K562 (cell line): ENCODE results near the gene FES. TPM values are rescaled to one million over a fixed set of nuclear protein-coding genes. Genes with fewer than 3 reads are reported as not detected.

Experiments
- CBFA2T3 ChIP-seq: fragments of 450-650 bp; IDR thresholded peaks from 2 replicates; pipeline ENCODE4 v1.6.1; 2017
- CSDE1 ChIP-seq, 2 experiments: fragments of 450-650 bp; IDR thresholded peaks; 2 replicates each; pipeline ENCODE4 v1.6.1; 2016; ENCODE audit warnings: mild to moderate bottlenecking in 1 of 2
- CTBP1 ChIP-seq: fragments of 450-650 bp; IDR thresholded peaks from 2 replicates; pipeline ENCODE4 v1.6.1; 2016; ENCODE audit warnings: borderline replicate concordance
- DEAF1 ChIP-seq: fragments of 450-650 bp; formaldehyde crosslinking; IDR thresholded peaks from 2 replicates; pipeline ENCODE4 v1.4.0; 2020; ENCODE audit warnings: mild to moderate bottlenecking, moderate library complexity
- FOSL1 ChIP-seq: fragments of 200-800 bp; sonication (Bioruptor generic); conservative IDR thresholded peaks from 2 replicates; pipeline ENCODE4 v1.6.1; 2016; ENCODE audit warnings: missing genetic modification characterization, missing compliant biosample characterization
- GTF2B ChIP-seq: IDR thresholded peaks from 2 replicates; pipeline ENCODE4 v1.6.1; 2011; ENCODE audit not compliant: insufficient read length; ENCODE audit errors: extremely low read depth
- JUN ChIP-seq, 2 experiments: sonication (generic) in 1 of 2; formaldehyde crosslinking in 1 of 2; IDR thresholded peaks; 2 replicates each; pipeline versions ENCODE4 v1.6.1 to v1.8.0; 2012 to 2022; ENCODE audit warnings: borderline replicate concordance in 2 of 2, mild to moderate bottlenecking in 2 of 2, improper control_type of control experiment in 1 of 2, low read depth in 1 of 2, low read length in 1 of 2, missing genetic modification reagents in 1 of 2
- KLF13 ChIP-seq: fragments of 450-650 bp; IDR thresholded peaks from 2 replicates; pipeline ENCODE4 v1.6.1; 2016; ENCODE audit warnings: missing genetic modification characterization, low read depth, mild to moderate bottlenecking, missing compliant biosample characterization, moderate library complexity, borderline replicate concordance
- PBX2 ChIP-seq, 2 experiments: IDR thresholded peaks in 1 of 2; conservative IDR thresholded peaks in 1 of 2; 2 replicates each; pipeline ENCODE4 v1.6.1; 2016; ENCODE audit warnings: low read depth in 2 of 2, mild to moderate bottlenecking in 1 of 2, missing compliant biosample characterization in 1 of 2, missing genetic modification characterization in 1 of 2, moderate library complexity in 1 of 2
- PTRF ChIP-seq: fragments of 450-650 bp; IDR thresholded peaks from 2 replicates; pipeline ENCODE4 v1.6.1; 2016; ENCODE audit warnings: mild to moderate bottlenecking, missing genetic modification characterization, missing compliant biosample characterization
- SNRNP70 ChIP-seq: fragments of 200-400 bp; formaldehyde crosslinking; optimal IDR thresholded peaks from 2 replicates; pipeline ENCODE3; 2017; ENCODE audit warnings: low read depth, low read length
- STAT6 ChIP-seq: sonication (generic); formaldehyde crosslinking; IDR thresholded peaks from 2 replicates; pipeline ENCODE4 v1.8.1; 2023; ENCODE audit warnings: mild to moderate bottlenecking, missing genetic modification reagents
- TEAD1 ChIP-seq, 2 experiments: fragments of 450-650 bp in 1 of 2; sonication (generic) in 1 of 2; formaldehyde crosslinking; IDR thresholded peaks; 2 replicates each; pipeline versions ENCODE4 v1.4.0 to v1.8.0; 2020 to 2022; ENCODE audit warnings: mild to moderate bottlenecking in 2 of 2, missing genetic modification reagents in 1 of 2
- ZNF24 ChIP-seq: fragments of 450-650 bp; IDR thresholded peaks from 2 replicates; pipeline ENCODE4 v1.6.1; 2016
- ZNF507 ChIP-seq: conservative IDR thresholded peaks from 2 replicates; pipeline ENCODE4 v1.6.1; 2017; ENCODE audit warnings: missing genetic modification characterization, missing compliant biosample characterization
- ZNF655 ChIP-seq: fragments of 250-450 bp; sonication (Bioruptor Pico); IDR thresholded peaks from 2 replicates; pipeline ENCODE4 v1.5.0; 2021
- ZNF778 ChIP-seq: fragments of 450-650 bp; formaldehyde crosslinking; IDR thresholded peaks from 2 replicates; pipeline ENCODE4 v1.4.0; 2020; ENCODE audit warnings: mild to moderate bottlenecking, moderate library complexity
- ZSCAN32 ChIP-seq: fragments of 450-650 bp; formaldehyde crosslinking; IDR thresholded peaks from 2 replicates; pipeline ENCODE4 v1.4.0; 2020; ENCODE audit warnings: mild to moderate bottlenecking, moderate library complexity
- polyA plus RNA-seq, 8 experiments: library from polyadenylated mRNA; depleted of rRNA in 4 of 8; stranded (reverse) in 5 of 8; unstranded in 3 of 8; fragments of >200 nt; fragmentation: Nextera tagmentation in 2 of 8; fragmentation: Illumina TruSeq in 1 of 8; extraction: Ambion mirVana in 2 of 8; extraction: Trizol in 1 of 8; gene quantifications; 2 replicates each; pipeline versions ENCODE4 v1.2.1 to v1.2.3, GENCODE V29; 2011 to 2014; ENCODE audit warnings: inconsistent platforms in 1 of 8, missing spikeins in 1 of 8
- total RNA-seq, 7 experiments: library from RNA; depleted of rRNA in 6 of 7; stranded (reverse); fragments of >200 nt in 6 of 7; fragmentation: Illumina TruSeq in 2 of 7; extraction: Trizol in 2 of 7; gene quantifications; 2 replicates each; pipeline versions ENCODE4 v1.2.1 to v1.2.3, GENCODE V29; 2011 to 2021; ENCODE audit warnings: low replicate concordance in 1 of 7

Gene FES
- total and polyA plus RNA-seq, 9 of the 15 experiments (the other 6 are each of a cell fraction or from before 2014, with no cell fraction given): 0.38 to 2.6 (median 0.82) TPM

GRCh38 chr15:90836296-90836871, 47.9 kb upstream of the FES start (continued):
- TF ChIP-seq STAT6 (CRISPR knock-in tag): no peak
- TF ChIP-seq CSDE1 (IDR thresholded peaks at IDR 0.05): no peak
- TF ChIP-seq GTF2B: no peak
- TF ChIP-seq CBFA2T3: peak; percentile 64
- TF ChIP-seq TEAD1 (CRISPR knock-in tag; IDR thresholded peaks at IDR 0.05): no peak
- TF ChIP-seq PBX2 (CRISPR knock-in tag; IDR thresholded peaks at IDR 0.05; ENCODE audit: low read depth): no peak
- TF ChIP-seq PBX2 (tag; conservative IDR thresholded peaks at IDR 0.05; ENCODE audit: low read depth): no peak
- TF ChIP-seq KLF13: no peak
- no peak for TF ChIP-seq PTRF
- TF ChIP-seq ZSCAN32 (CRISPR knock-in tag): no peak
- TF ChIP-seq ZNF655 (CRISPR knock-in tag): no peak
- peak; percentile 94 for TF ChIP-seq JUN (IDR thresholded peaks at IDR 0.05; ENCODE audit: borderline replicate concordance, low read depth, low read length)
- no peak for TF ChIP-seq JUN (CRISPR knock-in tag; IDR thresholded peaks at IDR 0.05; ENCODE audit: borderline replicate concordance)
- TF ChIP-seq CTBP1: peak; percentile 52
- TF ChIP-seq DEAF1 (CRISPR knock-in tag): no peak
- TF ChIP-seq ZNF507: no peak
- TF ChIP-seq FOSL1 (tag): peak; percentile 95
- no peak for TF ChIP-seq SNRNP70
- no peak for TF ChIP-seq ZNF24
- TF ChIP-seq ZNF778: no peak
